ENCODE data around the gene IQCB1. TPM values are rescaled to one million over a fixed set of nuclear protein-coding genes. Genes with fewer than 3 reads are reported as not detected.

Gene IQCB1
- total and polyA plus RNA-seq, 4 donors = 20.6 to 25.0 (median 22.3) TPM

- DNase-seq (ENCODE audit: low read depth in 4 of 6, low spot score in 6 of 6) = no peak
- H3K27me3 ChIP-seq (ENCODE audit: control insufficient read depth, insufficient read depth, low read length) = no peaks in the 10 kb centered on the region
- H3K9me3 ChIP-seq (ENCODE audit: control insufficient read depth, insufficient read depth, low read length) = no peaks in the 10 kb centered on the region
- H3K4me1 ChIP-seq (ENCODE audit: control insufficient read depth, insufficient read depth, low read length) = no peaks in the 10 kb centered on the region
- H3K36me3 ChIP-seq (ENCODE audit: control insufficient read depth, insufficient read depth, low read length) = no peaks in the 10 kb centered on the region
- H3K4me3 ChIP-seq (ENCODE audit: low read depth, low read length) = no peak overlapping the region
- no CpG with 5 or more reads among the region's 3 CpGs for whole genome bisulfite sequencing (ENCODE audit: insufficient coverage)
- no peak overlapping the region for H3K27ac ChIP-seq (ENCODE audit: low read depth, low read length)
These were observed 98.7 kb downstream of the IQCB1 start for GRCh38 chr3:121736112-121736511.

DNA sequence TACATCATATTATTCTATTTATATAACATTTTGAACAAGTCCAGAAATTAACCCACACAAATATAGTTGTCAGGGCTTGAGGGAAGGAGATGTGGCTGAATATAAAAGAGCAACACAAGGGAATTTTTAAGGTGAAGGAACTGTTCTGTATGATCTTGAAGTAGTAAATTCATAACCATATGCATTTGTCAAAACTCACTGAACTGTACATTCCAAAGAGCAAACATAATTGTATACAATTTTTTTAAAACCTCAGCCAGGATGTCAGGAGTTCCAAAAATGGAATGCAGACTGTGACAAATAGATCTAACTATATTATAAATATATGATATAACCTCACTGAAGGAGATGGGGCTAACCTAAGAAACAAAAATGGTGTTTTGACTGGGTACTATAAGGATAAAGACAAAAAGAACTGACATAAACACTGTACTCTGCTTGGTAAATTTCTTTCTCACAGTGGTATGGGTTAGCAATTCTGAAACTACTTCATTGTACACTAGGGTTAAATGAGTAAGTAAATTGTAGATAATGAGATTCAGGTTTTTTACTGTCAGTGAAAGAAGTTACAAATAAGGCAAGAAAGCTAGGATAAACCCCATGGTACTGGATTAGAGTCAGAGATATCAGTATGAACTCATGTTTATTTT, 99.7 kb downstream of the IQCB1 start:
- no peak for DNase-seq (ENCODE audit: low read depth in 4 of 6, low spot score in 6 of 6)
- no peaks in the 10 kb centered on the region for H3K4me1 ChIP-seq (ENCODE audit: control insufficient read depth, insufficient read depth, low read length)
- no peaks in the 10 kb centered on the region for H3K36me3 ChIP-seq (ENCODE audit: control insufficient read depth, insufficient read depth, low read length)
- no peaks in the 10 kb centered on the region for H3K27me3 ChIP-seq (ENCODE audit: control insufficient read depth, insufficient read depth, low read length)
- no peaks in the 10 kb centered on the region for H3K9me3 ChIP-seq (ENCODE audit: control insufficient read depth, insufficient read depth, low read length)
- H3K4me3 ChIP-seq (ENCODE audit: low read depth, low read length) = no peak overlapping the region
- no peak overlapping the region for H3K27ac ChIP-seq (ENCODE audit: low read depth, low read length)

GRCh38 chr3:121730940-121731687, 103.7 kb downstream of the IQCB1 start:
- no peak for DNase-seq (ENCODE audit: low read depth in 4 of 6, low spot score in 6 of 6)
- Histone ChIP-seq H3K9me3 (ENCODE audit: control insufficient read depth, insufficient read depth, low read length) (no peaks in the 10 kb centered on the region), H3K4me1 (ENCODE audit: control insufficient read depth, insufficient read depth, low read length) (no peaks in the 10 kb centered on the region), H3K27me3 (ENCODE audit: control insufficient read depth, insufficient read depth, low read length) (no peaks in the 10 kb centered on the region), H3K36me3 (ENCODE audit: control insufficient read depth, insufficient read depth, low read length) (no peaks in the 10 kb centered on the region), H3K27ac (ENCODE audit: low read depth, low read length) (no peak overlapping the region), H3K4me3 (ENCODE audit: low read depth, low read length) (no peak overlapping the region)
- WGBS (ENCODE audit: insufficient coverage) = 81% methylated on average over 4 of the region's 8 CpGs

GRCh38 chr3:121724130-121724529, 110.7 kb downstream of the IQCB1 start:
- Histone ChIP-seq H3K27me3 (ENCODE audit: control insufficient read depth, insufficient read depth, low read length) (no peaks in the 10 kb centered on the region), H3K36me3 (ENCODE audit: control insufficient read depth, insufficient read depth, low read length) (peaks cover 10% of the 10 kb centered on the region), H3K9me3 (ENCODE audit: control insufficient read depth, insufficient read depth, low read length) (no peaks in the 10 kb centered on the region), H3K27ac (ENCODE audit: low read depth, low read length) (no peak overlapping the region), H3K4me1 (ENCODE audit: control insufficient read depth, insufficient read depth, low read length) (no peaks in the 10 kb centered on the region), H3K4me3 (ENCODE audit: low read depth, low read length) (no peak overlapping the region)
- DNase-seq (ENCODE audit: low read depth in 4 of 6, low spot score in 6 of 6) = no peak
- WGBS (ENCODE audit: insufficient coverage) = 100% methylated on average over 1 of the region's 1 CpG

- H3K27ac ChIP-seq (ENCODE audit: low read depth, low read length) = no peak overlapping the region
- no peak for DNase-seq (ENCODE audit: low read depth in 4 of 6, low spot score in 6 of 6)
- no peak overlapping the region for H3K4me3 ChIP-seq (ENCODE audit: low read depth, low read length)
- H3K27me3 ChIP-seq (ENCODE audit: control insufficient read depth, insufficient read depth, low read length) = no peaks in the 10 kb centered on the region
- no peaks in the 10 kb centered on the region for H3K4me1 ChIP-seq (ENCODE audit: control insufficient read depth, insufficient read depth, low read length)
- H3K9me3 ChIP-seq (ENCODE audit: control insufficient read depth, insufficient read depth, low read length) = no peaks in the 10 kb centered on the region
- H3K36me3 ChIP-seq (ENCODE audit: control insufficient read depth, insufficient read depth, low read length) = peaks cover 10% of the 10 kb centered on the region
- WGBS (ENCODE audit: insufficient coverage) = no CpG with 5 or more reads among the region's 1 CpG
These were observed 111.4 kb downstream of the IQCB1 start for GRCh38 chr3:121723485-121723884.

DNA sequence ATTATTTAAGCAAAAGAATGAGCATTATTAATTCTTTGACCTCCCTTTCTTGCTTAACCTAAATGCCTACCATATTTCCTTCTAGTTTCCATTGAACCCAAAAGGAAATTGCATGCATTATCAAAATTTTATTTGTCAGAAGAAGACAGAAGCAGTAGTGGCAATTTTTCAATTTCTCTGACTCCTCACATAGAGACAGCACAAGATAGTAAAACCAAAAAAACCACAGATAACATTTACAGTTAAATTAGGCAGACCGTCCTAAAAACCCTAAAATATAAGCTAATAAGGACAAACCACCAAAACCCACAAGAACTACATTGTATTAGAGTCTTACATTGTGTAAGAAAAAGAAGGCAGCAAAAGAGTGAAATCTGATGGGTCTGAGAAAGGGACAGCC, 112.4 kb downstream of the IQCB1 start:
- Histone ChIP-seq H3K4me1 (ENCODE audit: control insufficient read depth, insufficient read depth, low read length) (no peaks in the 10 kb centered on the region), H3K27me3 (ENCODE audit: control insufficient read depth, insufficient read depth, low read length) (no peaks in the 10 kb centered on the region)
- no CpG with 5 or more reads among the region's 1 CpG for WGBS (ENCODE audit: insufficient coverage)

DNA sequence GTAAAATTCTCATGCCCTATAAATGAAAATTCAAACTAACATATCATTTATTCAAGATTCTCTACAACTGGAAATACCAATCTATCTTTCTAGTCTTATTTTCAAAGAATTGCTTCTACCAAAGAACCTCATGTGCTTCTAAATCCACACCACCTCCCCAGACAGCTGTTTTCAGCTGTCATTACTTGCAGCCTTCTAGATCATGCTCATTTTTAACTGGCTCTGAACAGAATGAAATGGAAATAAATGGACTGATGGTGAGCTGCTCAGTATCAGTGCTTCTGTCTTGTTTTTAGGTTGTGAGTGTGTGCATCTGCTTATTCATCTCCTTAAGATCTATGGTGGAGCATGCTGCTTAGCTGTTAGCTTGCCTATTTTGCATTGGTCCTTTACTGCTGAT, 114.7 kb downstream of the IQCB1 start:
- Histone ChIP-seq H3K27ac (ENCODE audit: low read depth, low read length) (no peak overlapping the region), H3K4me3 (ENCODE audit: low read depth, low read length) (no peak overlapping the region), H3K27me3 (ENCODE audit: control insufficient read depth, insufficient read depth, low read length) (no peaks in the 10 kb centered on the region), H3K36me3 (ENCODE audit: control insufficient read depth, insufficient read depth, low read length) (peaks cover 17% of the 10 kb centered on the region), H3K4me1 (ENCODE audit: control insufficient read depth, insufficient read depth, low read length) (no peaks in the 10 kb centered on the region), H3K9me3 (ENCODE audit: control insufficient read depth, insufficient read depth, low read length) (no peaks in the 10 kb centered on the region)
- no peak for DNase-seq (ENCODE audit: low read depth in 4 of 6, low spot score in 6 of 6)

More for the DNA sequence above, 112.4 kb downstream of the IQCB1 start:
- H3K27ac ChIP-seq (ENCODE audit: low read depth, low read length) = no peak overlapping the region
- DNase-seq (ENCODE audit: low read depth in 4 of 6, low spot score in 6 of 6) = no peak
- H3K9me3 ChIP-seq (ENCODE audit: control insufficient read depth, insufficient read depth, low read length) = no peaks in the 10 kb centered on the region
- no peak overlapping the region for H3K4me3 ChIP-seq (ENCODE audit: low read depth, low read length)
- peaks cover 13% of the 10 kb centered on the region for H3K36me3 ChIP-seq (ENCODE audit: control insufficient read depth, insufficient read depth, low read length)

Other genes with a start within 250 kb of the IQCB1 start
- gene FBXO40, start 241.7 kb downstream of the IQCB1 start, total RNA-seq = under 1 TPM; 0.06 to 0.10 TPM
- gene FBXO40, start 241.7 kb downstream of the IQCB1 start, polyA plus RNA-seq (ENCODE audit: insufficient read length in 2 of 2) = under 1 TPM in 1 of 2 donors, not detected in 1; 0.09 TPM
- gene HCLS1, start 174.2 kb downstream of the IQCB1 start, total RNA-seq = 10 to 100 TPM in 1 of 2 donors, 1 to 10 TPM in 1; 7.7 to 10.2 TPM
- 10 to 100 TPM in 1 of 2 donors, 1 to 10 TPM in 1; 8.0 to 12.0 TPM for gene HCLS1, start 174.2 kb downstream of the IQCB1 start, polyA plus RNA-seq (ENCODE audit: insufficient read length in 2 of 2)
- gene GOLGB1, start 85.3 kb downstream of the IQCB1 start, total RNA-seq = 10 to 100 TPM; 53.9 to 74.3 TPM
- 10 to 100 TPM; 40.0 to 42.1 TPM for gene GOLGB1, start 85.3 kb downstream of the IQCB1 start, polyA plus RNA-seq (ENCODE audit: insufficient read length in 2 of 2)
- 10 to 100 TPM in 1 of 2 donors, 1 to 10 TPM in 1; 5.7 to 18.5 TPM for gene EAF2, start 149 bp upstream of the IQCB1 start, total RNA-seq
- gene EAF2, start 149 bp upstream of the IQCB1 start, polyA plus RNA-seq (ENCODE audit: insufficient read length in 2 of 2) = 1 to 10 TPM; 5.2 to 7.8 TPM
- gene SLC15A2, start 59.3 kb upstream of the IQCB1 start, total RNA-seq = 10 to 100 TPM; 24.2 to 42.3 TPM
- 10 to 100 TPM; 55.9 to 95.5 TPM for gene SLC15A2, start 59.3 kb upstream of the IQCB1 start, polyA plus RNA-seq (ENCODE audit: insufficient read length in 2 of 2)
- under 1 TPM in 1 of 2 donors, not detected in 1; 0.11 TPM for gene ILDR1, start 187.2 kb upstream of the IQCB1 start, total RNA-seq
- under 1 TPM in 1 of 2 donors, not detected in 1; 0.15 TPM for gene ILDR1, start 187.2 kb upstream of the IQCB1 start, polyA plus RNA-seq (ENCODE audit: insufficient read length in 2 of 2)
- 10 to 100 TPM in 1 of 2 donors, 1 to 10 TPM in 1; 3.6 to 10.9 TPM for gene CD86, start 220.3 kb upstream of the IQCB1 start, total RNA-seq
- gene CD86, start 220.3 kb upstream of the IQCB1 start, polyA plus RNA-seq (ENCODE audit: insufficient read length in 2 of 2) = 1 to 10 TPM; 3.2 to 3.8 TPM